Suprapubic skin (tissue), 4 donors: ENCODE measurements around the gene NALF2. TPM values are rescaled to one million over a fixed set of nuclear protein-coding genes. Genes with fewer than 3 reads are reported as not detected.

Experiments
- total RNA-seq, 4 donors: library from RNA; depleted of rRNA; stranded (reverse); fragments of >200 nt; gene quantifications; one replicate each; pipeline ENCODE4 v1.1.0, GENCODE V29; 2016

The NALF2 gene
- total RNA-seq, 4 donors from 2014 or later = 0.10 TPM; not detected in 3

Other genes with a start within 250 kb of the NALF2 start
- 10 to 100 TPM in 1 of 4 donors, 1 to 10 TPM in 3; 5.6 to 10.9 (median 7.5) TPM for gene EDA, start 111.8 kb downstream of the NALF2 start, total RNA-seq